ENCODE measurements around the gene SEPTIN12. TPM values are rescaled to one million over a fixed set of nuclear protein-coding genes. Genes with fewer than 3 reads are reported as not detected.
A peak's percentile ranks its signal among the peaks of the same experiment; 100 is the strongest.

The SEPTIN12 gene
- total and polyA plus RNA-seq, 3 donors from 2014 or later: 61.0 to 310 (median 68.1) TPM

GRCh38 chr16:4747906-4748681 lies 40.1 kb downstream of the SEPTIN12 start:
- peak overlapping the region in 1 of 2 donors; percentile 9 for H3K27ac ChIP-seq
- DNase-seq: no peak
- no peaks in the 10 kb centered on the region for H3K27me3 ChIP-seq
- 67 to 72% methylated on average over 14 of the region's 14 CpGs for WGBS, 2 donors
- intact Hi-C loops (cut with DNase I; ENCODE audit: low total_unique reads): no loop called here
- H3K4me1 ChIP-seq: peaks cover 16% of the 10 kb centered on the region
- no peak for TF ChIP-seq POLR2A (IDR thresholded peaks at IDR 0.05)
- TF ChIP-seq CTCF (IDR thresholded peaks at IDR 0.05): no peak
- no peak overlapping the region for H3K4me3 ChIP-seq
- H3K36me3 ChIP-seq (ENCODE audit: low read depth, missing control alignments): no peaks in the 10 kb centered on the region
- no peaks in the 10 kb centered on the region for H3K9me3 ChIP-seq

GRCh38 chr16:4746991-4747574 lies 41.1 kb downstream of the SEPTIN12 start:
- Histone ChIP-seq H3K4me1 (peaks cover 18% of the 10 kb centered on the region), H3K27ac (peak overlapping the region; percentile 9 to 15), H3K36me3 (ENCODE audit: low read depth, missing control alignments) (no peaks in the 10 kb centered on the region), H3K9me3 (no peaks in the 10 kb centered on the region), H3K27me3 (no peaks in the 10 kb centered on the region), H3K4me3 (no peak overlapping the region)
- peak; percentile 52 for DNase-seq
- TF ChIP-seq CTCF (IDR thresholded peaks at IDR 0.05) (no peak), POLR2A (IDR thresholded peaks at IDR 0.05) (no peak)
- intact Hi-C loops (cut with DNase I; ENCODE audit: low total_unique reads): no loop called here
- WGBS, 2 donors: 48 to 53% methylated on average over 3 to 15 of the region's 15 CpGs

- TF ChIP-seq CTCF (IDR thresholded peaks at IDR 0.05): no peak
- TF ChIP-seq POLR2A (IDR thresholded peaks at IDR 0.05): no peak
- Histone ChIP-seq H3K9me3 (no peaks in the 10 kb centered on the region), H3K36me3 (ENCODE audit: low read depth, missing control alignments) (no peaks in the 10 kb centered on the region), H3K4me1 (peaks cover 18% of the 10 kb centered on the region), H3K4me3 (no peak overlapping the region), H3K27me3 (no peaks in the 10 kb centered on the region), H3K27ac (no peak overlapping the region)
- 82 to 92% methylated on average over 4 to 8 of the region's 8 CpGs for WGBS, 2 donors
- intact Hi-C loops (cut with DNase I; ENCODE audit: low total_unique reads): no loop called here
- DNase-seq: no peak
Measured at GRCh38 chr16:4746215-4746614, 41.9 kb downstream of the SEPTIN12 start.

GRCh38 chr16:4745274-4745569 lies 42.9 kb downstream of the SEPTIN12 start:
- intact Hi-C loops (cut with DNase I; ENCODE audit: low total_unique reads): no loop called here

More at GRCh38 chr16:4745274-4745569, 42.9 kb downstream of the SEPTIN12 start:
- H3K27me3 ChIP-seq: no peaks in the 10 kb centered on the region
- H3K4me1 ChIP-seq: peaks cover 18% of the 10 kb centered on the region
- TF ChIP-seq CTCF (IDR thresholded peaks at IDR 0.05) (no peak), POLR2A (IDR thresholded peaks at IDR 0.05) (no peak)
- H3K27ac ChIP-seq: no peak overlapping the region
- 95 to 100% methylated on average over 1 to 3 of the region's 3 CpGs for WGBS, 2 donors
- no peaks in the 10 kb centered on the region for H3K36me3 ChIP-seq (ENCODE audit: low read depth, missing control alignments)
- DNase-seq: no peak
- H3K9me3 ChIP-seq: no peaks in the 10 kb centered on the region
- no peak overlapping the region for H3K4me3 ChIP-seq

All from testis (tissue), 3 donors.